H1 (cell line): Measurements from ENCODE around the gene RASGEF1C. TPM values are rescaled to one million over a fixed set of nuclear protein-coding genes. Genes with fewer than 3 reads are reported as not detected.
A peak's percentile ranks its signal among the peaks of the same experiment; 100 is the strongest.

Source experiments
- CTCF ChIA-PET: fragments of 300-600 bp; sonication (Branson Sonifier 250); formaldehyde crosslinking; loops from one replicate; lab custom pipeline; 2021; ENCODE audit not compliant: partially characterized antibody; lab: Charles Lee
- POLR2A ChIA-PET: fragments of 300-600 bp; sonication (Branson Sonifier 250); formaldehyde crosslinking; loops from one replicate; lab custom pipeline; 2021; ENCODE audit warnings: inconsistent platforms; ENCODE audit not compliant: partially characterized antibody; lab: Charles Lee
- DNase-seq, 2 experiments: peaks; one replicate each; pipeline versions ENCODE4 v3.0.0 to v3.0.0-alpha.2; 2010 to 2022; ENCODE audit warnings: low spot score in 2 of 2, low read depth in 1 of 2, mixed read lengths in 1 of 2
- FAIRE-seq: peaks from 2 replicates; lab custom pipeline; 2011; peaks lifted over from hg19 to GRCh38; lab: Jason Lieb, UNC
- H2AFZ ChIP-seq: 2 replicates; pipeline ENCODE4 v1.8.1; 2012; ENCODE audit warnings: low read length, inconsistent platforms
- H2AK5ac ChIP-seq: 2 replicates; pipeline ENCODE4 v1.6.1; 2013; ENCODE audit warnings: low read depth, low read length
- H2BK120ac ChIP-seq: replicated peaks from 2 replicates; pipeline ENCODE3; 2013; ENCODE audit warnings: low read depth, low read length, inconsistent platforms
- H2BK12ac ChIP-seq: 2 replicates; pipeline ENCODE4 v1.6.1; 2013; ENCODE audit warnings: low read depth, low read length
- H2BK15ac ChIP-seq: 2 replicates; pipeline ENCODE4 v1.6.1; 2013; ENCODE audit warnings: low read length
- H2BK20ac ChIP-seq: 2 replicates; pipeline ENCODE4 v1.6.1; 2013; ENCODE audit warnings: low read length
- H2BK5ac ChIP-seq: 2 replicates; pipeline ENCODE4 v1.6.1; 2013; ENCODE audit warnings: low read depth, low read length
- H3K14ac ChIP-seq: 2 replicates; pipeline ENCODE4 v1.6.1; 2013; ENCODE audit warnings: inconsistent platforms; ENCODE audit not compliant: insufficient read length
- H3K18ac ChIP-seq: 2 replicates; pipeline ENCODE4 v1.6.1; 2013; ENCODE audit warnings: low read length; ENCODE audit errors: extremely low read depth
- H3K23ac ChIP-seq: 2 replicates; pipeline ENCODE4 v1.6.1; 2013; ENCODE audit warnings: inconsistent platforms; ENCODE audit not compliant: insufficient read length
- H3K23me2 ChIP-seq: 2 replicates; pipeline ENCODE4 v1.6.1; 2013; ENCODE audit warnings: low read depth, low read length
- H3K27ac ChIP-seq: 2 replicates; pipeline ENCODE4 v1.6.1; 2011; ENCODE audit warnings: low read depth, low read length, inconsistent platforms
- H3K27me3 ChIP-seq, 4 experiments: replicated peaks in 1 of 4; 1 replicate in 1 of 4; 2 replicates in 3 of 4; pipeline versions ENCODE4 v1.6.1 to v1.8.1; 2011 to 2013; ENCODE audit warnings: low read length in 3 of 4, mild to moderate bottlenecking in 3 of 4, inconsistent platforms in 2 of 4, mixed read lengths in 2 of 4, moderate library complexity in 1 of 4; ENCODE audit not compliant: control insufficient read depth in 3 of 4, insufficient read depth in 3 of 4; ENCODE audit errors: extremely low read depth in 1 of 4
- H3K36me3 ChIP-seq, 4 experiments: 2 replicates each; pipeline versions ENCODE4 v1.6.1 to v1.8.1; 2011 to 2013; ENCODE audit warnings: mild to moderate bottlenecking in 4 of 4, low read length in 3 of 4, moderate library complexity in 2 of 4, control low read depth in 1 of 4, inconsistent platforms in 1 of 4; ENCODE audit not compliant: insufficient read depth in 4 of 4, control insufficient read depth in 2 of 4
- H3K4ac ChIP-seq: replicated peaks from 2 replicates; pipeline ENCODE3; 2013; ENCODE audit warnings: low read length, low read depth, mixed read lengths, inconsistent platforms; ENCODE audit not compliant: insufficient read length
- H3K4me1 ChIP-seq, 4 experiments: replicated peaks in 1 of 4; 1 replicate in 1 of 4; 2 replicates in 3 of 4; pipeline versions ENCODE4 v1.6.1 to v1.8.1; 2011 to 2013; ENCODE audit warnings: low read length in 3 of 4, inconsistent platforms in 2 of 4, mixed read lengths in 1 of 4; ENCODE audit not compliant: insufficient read depth in 4 of 4, control insufficient read depth in 3 of 4
- H3K4me2 ChIP-seq, 2 experiments: 2 replicates each; pipeline versions ENCODE4 v1.6.1 to v1.8.1; 2011 to 2013; ENCODE audit warnings: low read depth in 2 of 2, low read length in 2 of 2, control low read depth in 1 of 2, inconsistent platforms in 1 of 2, mild to moderate bottlenecking in 1 of 2; ENCODE audit not compliant: insufficient read depth in 1 of 2
- H3K4me3 ChIP-seq, 4 experiments: fragments of 200-600, 300-600 bp in 1 of 4; sonication (generic), shearing (Covaris generic), sonication (Bioruptor Twin) in 1 of 4; 2 replicates each; pipeline versions ENCODE4 v1.5.1 to v1.8.1; 2011 to 2016; ENCODE audit warnings: low read length in 4 of 4, low read depth in 3 of 4, control low read depth in 2 of 4, inconsistent platforms in 2 of 4, mild to moderate bottlenecking in 2 of 4, mixed read lengths in 1 of 4, moderate library complexity in 1 of 4; ENCODE audit not compliant: insufficient read depth in 2 of 4; ENCODE audit errors: extremely low read depth in 1 of 4
- H3K56ac ChIP-seq: replicated peaks from 2 replicates; pipeline ENCODE3; 2013; ENCODE audit warnings: low read depth, mild to moderate bottlenecking, mixed read lengths, low read length, inconsistent platforms; ENCODE audit not compliant: insufficient read length
- H3K79me1 ChIP-seq: 2 replicates; pipeline ENCODE4 v1.6.1; 2013; ENCODE audit warnings: low read depth, low read length, control low read depth
- H3K79me2 ChIP-seq, 2 experiments: 2 replicates each; pipeline versions ENCODE4 v1.6.1 to v1.8.1; 2012 to 2013; ENCODE audit warnings: low read length in 2 of 2, mild to moderate bottlenecking in 2 of 2, inconsistent platforms in 1 of 2; ENCODE audit not compliant: insufficient read depth in 2 of 2, control insufficient read depth in 1 of 2
- H3K9ac ChIP-seq, 4 experiments: replicated peaks in 1 of 4; 1 replicate in 1 of 4; 2 replicates in 3 of 4; pipeline versions ENCODE4 v1.6.1 to v1.8.1; 2011 to 2013; ENCODE audit warnings: low read depth in 3 of 4, low read length in 3 of 4, control low read depth in 2 of 4, mild to moderate bottlenecking in 2 of 4, moderate library complexity in 2 of 4, inconsistent platforms in 1 of 4; ENCODE audit errors: extremely low read depth in 1 of 4
- H3K9me3 ChIP-seq, 2 experiments: 2 replicates each; pipeline versions ENCODE4 v1.6.1 to v1.8.1; 2012 to 2013; ENCODE audit warnings: mild to moderate bottlenecking in 2 of 2, moderate library complexity in 2 of 2, control low read depth in 1 of 2, inconsistent platforms in 1 of 2, low read depth in 1 of 2, low read length in 1 of 2, mixed read lengths in 1 of 2; ENCODE audit not compliant: insufficient read depth in 2 of 2
- H4K20me1 ChIP-seq, 2 experiments: replicated peaks in 1 of 2; 2 replicates each; pipeline versions ENCODE3 to v1.8.1; 2011 to 2013; ENCODE audit warnings: inconsistent platforms in 2 of 2, low read length in 2 of 2, mild to moderate bottlenecking in 1 of 2; ENCODE audit not compliant: insufficient read depth in 2 of 2, control insufficient read depth in 1 of 2
- H4K5ac ChIP-seq: 2 replicates; pipeline ENCODE4 v1.6.1; 2013; ENCODE audit warnings: low read length, low read depth, mixed read lengths, inconsistent platforms; ENCODE audit not compliant: insufficient read length
- H4K8ac ChIP-seq: 2 replicates; pipeline ENCODE4 v1.8.0; 2013; ENCODE audit warnings: mild to moderate bottlenecking, moderate library complexity, low read length, inconsistent platforms; ENCODE audit not compliant: insufficient read depth; ENCODE audit errors: extremely low read depth
- H4K91ac ChIP-seq: replicated peaks from 2 replicates; pipeline ENCODE3; 2013; ENCODE audit warnings: low read length, mixed read lengths, inconsistent platforms; ENCODE audit not compliant: insufficient read length
- CBX8 ChIP-seq: fragments of 300-800, 300-1000 bp; sonication (generic); IDR thresholded peaks from 2 replicates; pipeline ENCODE4 v1.7.1; 2016; ENCODE audit warnings: low read depth, low read length, borderline replicate concordance
- CHD1 ChIP-seq: IDR thresholded peaks from 2 replicates; pipeline ENCODE4 v1.6.1; 2012; ENCODE audit warnings: low read depth, low read length, improper control_type of control experiment
- EP300 ChIP-seq, 2 experiments: IDR thresholded peaks; 1 replicate in 1 of 2; 2 replicates in 1 of 2; pipeline ENCODE4 v1.6.1; 2011 to 2012; ENCODE audit warnings: low read depth in 2 of 2, low read length in 2 of 2, mild to moderate bottlenecking in 2 of 2, borderline replicate concordance in 1 of 2, inconsistent platforms in 1 of 2, moderate library complexity in 1 of 2
- EZH2 ChIP-seq: fragments of 200-600 bp; sonication (generic); IDR thresholded peaks from 2 replicates; pipeline ENCODE4 v1.7.1; 2012; ENCODE audit warnings: low read depth, mild to moderate bottlenecking, moderate library complexity, low read length, inconsistent platforms; ENCODE audit not compliant: severe bottlenecking
- JUN ChIP-seq: IDR thresholded peaks from 2 replicates; pipeline ENCODE4 v1.6.1; 2011; ENCODE audit warnings: low read depth, mild to moderate bottlenecking, improper control_type of control experiment, low read length
- JUND ChIP-seq: IDR thresholded peaks from 2 replicates; pipeline ENCODE4 v1.6.1; 2011; ENCODE audit warnings: mild to moderate bottlenecking, improper control_type of control experiment, low read length
- POLR2AphosphoS5 ChIP-seq: IDR thresholded peaks from 2 replicates; pipeline ENCODE4 v1.6.1; 2011; ENCODE audit warnings: low read depth, low read length
- POU5F1 ChIP-seq: IDR thresholded peaks from 2 replicates; pipeline ENCODE4 v1.6.1; 2011; ENCODE audit warnings: low read depth, mild to moderate bottlenecking, low read length, moderate library complexity
- RBBP5 ChIP-seq: IDR thresholded peaks from 2 replicates; pipeline ENCODE4 v1.7.1; 2012; ENCODE audit warnings: low read depth, mild to moderate bottlenecking, inconsistent platforms, low read length, moderate library complexity, borderline replicate concordance
- RXRA ChIP-seq: IDR thresholded peaks from 2 replicates; pipeline ENCODE4 v1.6.1; 2011; ENCODE audit warnings: low read depth, mild to moderate bottlenecking, low read length, moderate library complexity; ENCODE audit not compliant: insufficient read depth
- ZNF274 ChIP-seq: IDR thresholded peaks from 2 replicates; pipeline ENCODE4 v1.7.0; 2012; ENCODE audit warnings: low read length, borderline replicate concordance; ENCODE audit errors: extremely low read depth
- WGBS, 2 experiments: shearing (Covaris generic) in 1 of 2; methylation state at CpG; one replicate each; pipeline versions ENCODE4 v1.1.6 to v1.1.7; 2013 to 2015; ENCODE audit warnings: low lambda C conversion rate in 2 of 2, mixed read lengths in 2 of 2, inconsistent platforms in 1 of 2, low coverage in 1 of 2, missing lambda C conversion rate in 1 of 2; ENCODE audit not compliant: insufficient replicate concordance in 2 of 2, insufficient coverage in 1 of 2, insufficient read length in 1 of 2; ENCODE audit errors: extremely low coverage in 1 of 2, missing lambda C conversion rate in 1 of 2; 5-methylcytosine and 5-hydroxymethylcytosine counted together
- polyA plus RNA-seq, 7 experiments: library from polyadenylated mRNA; depleted of rRNA in 3 of 7; stranded (reverse) in 5 of 7; unstranded in 2 of 7; fragments of >200 nt in 5 of 7; fragments of 200-250 nt in 2 of 7; gene quantifications; 1 replicate in 5 of 7; 2 replicates in 1 of 7; 4 replicates in 1 of 7; pipeline versions ENCODE4 v1.2.1 to v1.2.3, GENCODE V29; 2011 to 2013; ENCODE audit warnings: missing spikeins in 2 of 7, mixed read lengths in 2 of 7
- total RNA-seq: library from RNA; stranded (reverse); fragmentation: NEBNext Ultra II Directional; extraction: Animal tissue kit (Norgen Biotek cat#: 25700); gene quantifications from 2 replicates; pipeline ENCODE4 v1.2.1, GENCODE V29; 2021
- TF ChIP-seq, protein P1 (sequence below): IDR thresholded peaks from 2 replicates; pipeline ENCODE4 v1.6.1; 2012; ENCODE audit warnings: inconsistent platforms

The RASGEF1C gene
- total and polyA plus RNA-seq, 2 of the 8 experiments (the other 6 are each of a cell fraction or from before 2014, with no cell fraction given): 0.26 to 0.61 TPM

DNA sequence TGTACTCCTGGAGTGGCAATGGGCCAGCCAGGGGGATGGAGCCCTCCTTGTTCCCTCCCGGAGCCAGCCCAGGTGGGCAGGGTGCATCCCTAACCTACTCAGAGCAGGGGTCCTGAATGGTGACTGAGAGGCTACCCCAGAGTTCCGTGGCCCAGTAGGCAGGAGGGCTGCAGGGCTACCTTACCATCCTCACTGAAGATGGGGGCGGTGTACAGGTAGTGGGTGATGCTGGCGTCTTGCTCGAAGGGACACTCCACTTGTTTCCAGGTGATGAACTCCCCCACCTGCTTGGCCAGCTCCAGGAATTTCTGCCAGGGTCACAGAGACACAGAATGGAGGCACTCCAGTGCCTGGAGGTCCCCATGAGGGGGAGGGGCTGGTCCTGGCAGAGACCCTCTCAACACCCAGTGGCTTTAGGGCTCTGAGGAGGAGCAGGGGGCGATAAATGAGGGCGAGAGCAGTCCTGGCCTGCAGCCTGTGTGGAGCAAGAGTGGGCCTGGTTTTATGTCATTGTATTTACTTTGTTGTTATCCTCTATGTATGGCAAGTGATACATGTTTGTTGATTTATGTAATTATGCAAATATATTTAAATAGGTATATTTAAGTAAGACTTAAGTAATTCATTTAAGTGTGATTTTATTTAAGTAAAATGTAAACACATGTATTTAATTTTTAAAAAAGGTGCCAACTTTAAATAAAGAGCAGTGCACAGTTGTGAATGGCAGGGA is 97.6 kb downstream of the RASGEF1C start:
- H3K36me3 ChIP-seq: no peaks in the 10 kb centered on the region
- no peaks in the 10 kb centered on the region for H3K23me2 ChIP-seq
- H2BK120ac ChIP-seq: no peak overlapping the region
- H3K56ac ChIP-seq: no peak overlapping the region
- DNase-seq (peak in 1 of 2 experiments; percentile 43), FAIRE-seq (no peak)
- H4K8ac ChIP-seq: no peak overlapping the region
- H3K9me3 ChIP-seq: peaks cover 3 to 8% of the 10 kb centered on the region in 2 experiments; a peak in 3 of 4 replicates
- H3K79me1 ChIP-seq: no peaks in the 10 kb centered on the region
- H3K27ac ChIP-seq: no peak overlapping the region
- H4K91ac ChIP-seq: no peak overlapping the region
- H3K14ac ChIP-seq: no peak overlapping the region
- H3K4me1 ChIP-seq: peaks cover 0 to 4% (median 0%) of the 10 kb centered on the region in 4 experiments; a peak in 3 of 7 replicates
- ChIA-PET POLR2A (no interaction called here), CTCF (interaction anchor here (0.6 to 0.7 kb wide), 2 partner anchors 26 to 189 kb away, joined by 3 to 5 read pairs; no protein-coding TSS in a partner anchor)
- H3K27me3 ChIP-seq: no peaks in the 10 kb centered on the region
- H3K79me2 ChIP-seq: no peaks in the 10 kb centered on the region
- H2AFZ ChIP-seq: no peak overlapping the region
- no peak overlapping the region for H2BK20ac ChIP-seq
- H3K9ac ChIP-seq: no peak overlapping the region
- 97% methylated on average over 7 of the region's 7 CpGs; no CpG with 5 or more reads in 1 of the 2 experiments for WGBS, 2 experiments
- H3K23ac ChIP-seq: no peak overlapping the region
- no peak overlapping the region for H2BK15ac ChIP-seq
- H2BK12ac ChIP-seq: no peak overlapping the region
- H3K4me3 ChIP-seq: no peak overlapping the region
- H2AK5ac ChIP-seq: no peak overlapping the region
- H2BK5ac ChIP-seq: no peak overlapping the region
- no peak overlapping the region for H3K18ac ChIP-seq
- no peak overlapping the region for H4K5ac ChIP-seq
- no peak overlapping the region for H3K4ac ChIP-seq
- H3K4me2 ChIP-seq: no peak overlapping the region
- peaks cover 0 to 4% of the 10 kb centered on the region in 2 experiments for H4K20me1 ChIP-seq
- TF ChIP-seq JUN (no peak), POU5F1 (no peak), EP300 (IDR thresholded peaks at IDR 0.05; ENCODE audit: borderline replicate concordance in 1 of 2, low read depth in 2 of 2, low read length in 2 of 2) (no peak), CHD1 (no peak), ZNF274 (no peak), RXRA (no peak), CBX8 (no peak), JUND (no peak), RBBP5 (no peak), EZH2 (no peak), POLR2AphosphoS5 (no peak)
- TF ChIP-seq, protein P1, sequence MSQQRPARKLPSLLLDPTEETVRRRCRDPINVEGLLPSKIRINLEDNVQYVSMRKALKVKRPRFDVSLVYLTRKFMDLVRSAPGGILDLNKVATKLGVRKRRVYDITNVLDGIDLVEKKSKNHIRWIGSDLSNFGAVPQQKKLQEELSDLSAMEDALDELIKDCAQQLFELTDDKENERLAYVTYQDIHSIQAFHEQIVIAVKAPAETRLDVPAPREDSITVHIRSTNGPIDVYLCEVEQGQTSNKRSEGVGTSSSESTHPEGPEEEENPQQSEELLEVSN: no peak
